AG04450 (cell line): ENCODE data around the gene BICD2. TPM values are rescaled to one million over a fixed set of nuclear protein-coding genes. Genes with fewer than 3 reads are reported as not detected.

ENCODE experiments used
- CTCF ChIA-PET: fragments of 300-600, 350-600 bp; formaldehyde crosslinking; extraction: SDS; loops from one replicate; lab custom pipeline; 2022; ENCODE audit warnings: antibody characterized with exemption, inconsistent platforms; lab: Charles Lee
- POLR2A ChIA-PET: fragments of 350-600 bp; formaldehyde crosslinking; extraction: SDS; loops from one replicate; lab custom pipeline; 2021; ENCODE audit warnings: antibody characterized with exemption, inconsistent platforms; lab: Yijun Ruan, JAX
- DNase-seq: peaks from one replicate; pipeline ENCODE4 v3.0.0-alpha.2; 2011; ENCODE audit warnings: low read depth, low spot score
- H3K27ac ChIP-seq: one replicate; pipeline ENCODE4 v1.5.1; 2012; ENCODE audit warnings: low read depth, low read length, control low read depth
- H3K27me3 ChIP-seq: one replicate; pipeline ENCODE4 v1.6.0; 2012; ENCODE audit warnings: low read length; ENCODE audit not compliant: control insufficient read depth, insufficient read depth
- H3K4me3 ChIP-seq: 2 replicates; pipeline ENCODE4 v1.5.1; 2011; ENCODE audit warnings: mild to moderate bottlenecking, low read depth, low read length, control low read depth
- H3K9me3 ChIP-seq: 2 replicates; pipeline ENCODE4 v1.5.1; 2012; ENCODE audit warnings: low read length; ENCODE audit not compliant: control insufficient read depth, insufficient read depth
- polyA plus RNA-seq: library from polyadenylated mRNA; depleted of rRNA; stranded (reverse); fragments of >200 nt; gene quantifications from 2 replicates; pipeline ENCODE4 v1.2.3, GENCODE V29; 2011; rRNA removed
- TF ChIP-seq, protein P1 (sequence below): IDR thresholded peaks from 2 replicates; pipeline ENCODE4 v1.5.1; 2011; ENCODE audit warnings: low read depth, low read length, control low read depth, inconsistent platforms

The BICD2 gene
- polyA plus RNA-seq, 1 experiment, result 11.2 TPM

DNA sequence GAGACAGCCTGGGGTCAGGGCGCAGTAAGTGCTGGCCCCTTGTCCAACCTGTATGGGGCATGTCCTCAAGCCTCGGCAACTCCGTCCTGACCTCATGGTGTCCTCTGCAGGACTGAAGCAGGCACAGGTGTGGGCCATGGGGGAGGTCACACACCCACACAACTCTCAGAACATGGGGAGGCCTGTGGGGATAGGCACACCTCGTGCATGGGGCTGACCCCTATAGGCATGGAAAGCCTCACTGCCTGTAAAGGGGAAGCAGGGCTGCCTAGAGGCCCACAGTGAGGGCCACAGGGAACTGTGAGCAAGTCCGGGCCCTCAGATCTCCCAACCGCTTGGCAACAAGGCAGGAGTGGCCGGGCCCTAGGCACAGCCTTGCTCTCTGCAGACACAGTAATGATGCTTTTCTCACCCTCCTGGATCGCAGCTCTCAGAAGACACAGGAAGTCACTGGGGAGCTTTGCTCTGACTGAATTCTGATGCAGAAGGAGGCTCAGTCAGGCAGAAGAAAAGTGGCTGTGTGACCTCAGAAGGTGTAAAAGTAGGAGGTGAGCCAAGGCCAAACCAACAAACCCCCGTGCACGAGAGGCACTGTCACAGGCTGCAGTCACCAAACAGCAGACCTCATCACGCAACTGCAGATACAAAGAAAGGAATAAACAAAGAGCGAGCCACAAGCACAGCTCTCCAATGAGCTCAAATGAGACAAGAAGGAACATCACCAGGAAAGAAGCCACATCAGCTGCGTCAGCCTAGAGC, 100.1 kb downstream of the BICD2 start:
- TF ChIP-seq, protein P1, sequence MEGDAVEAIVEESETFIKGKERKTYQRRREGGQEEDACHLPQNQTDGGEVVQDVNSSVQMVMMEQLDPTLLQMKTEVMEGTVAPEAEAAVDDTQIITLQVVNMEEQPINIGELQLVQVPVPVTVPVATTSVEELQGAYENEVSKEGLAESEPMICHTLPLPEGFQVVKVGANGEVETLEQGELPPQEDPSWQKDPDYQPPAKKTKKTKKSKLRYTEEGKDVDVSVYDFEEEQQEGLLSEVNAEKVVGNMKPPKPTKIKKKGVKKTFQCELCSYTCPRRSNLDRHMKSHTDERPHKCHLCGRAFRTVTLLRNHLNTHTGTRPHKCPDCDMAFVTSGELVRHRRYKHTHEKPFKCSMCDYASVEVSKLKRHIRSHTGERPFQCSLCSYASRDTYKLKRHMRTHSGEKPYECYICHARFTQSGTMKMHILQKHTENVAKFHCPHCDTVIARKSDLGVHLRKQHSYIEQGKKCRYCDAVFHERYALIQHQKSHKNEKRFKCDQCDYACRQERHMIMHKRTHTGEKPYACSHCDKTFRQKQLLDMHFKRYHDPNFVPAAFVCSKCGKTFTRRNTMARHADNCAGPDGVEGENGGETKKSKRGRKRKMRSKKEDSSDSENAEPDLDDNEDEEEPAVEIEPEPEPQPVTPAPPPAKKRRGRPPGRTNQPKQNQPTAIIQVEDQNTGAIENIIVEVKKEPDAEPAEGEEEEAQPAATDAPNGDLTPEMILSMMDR, result no peak
- POLR2A ChIA-PET, result no interaction called here
- Histone ChIP-seq H3K9me3 (no peaks in the 10 kb centered on the region; the same call in 1 of the 2 replicates), H3K27me3 (no peaks in the 10 kb centered on the region), H3K4me3 (no peak overlapping the region), H3K27ac (no peak overlapping the region)
- CTCF ChIA-PET, result interaction anchor here (0.8 to 1.4 kb wide), 2 partner anchors 127 to 525 kb away, joined by 3 to 5 read pairs; no protein-coding TSS in a partner anchor
- DNase-seq, result no peak

- no peaks in the 10 kb centered on the region for H3K27me3 ChIP-seq
Observed at GRCh38 chr9:92663951-92664350, 100.7 kb downstream of the BICD2 start.

GRCh38 chr9:92663126-92663525, 101.5 kb downstream of the BICD2 start:
- Histone ChIP-seq H3K27me3 (no peaks in the 10 kb centered on the region), H3K27ac (no peak overlapping the region), H3K9me3 (no peaks in the 10 kb centered on the region), H3K4me3 (no peak overlapping the region)
- POLR2A ChIA-PET, result no interaction called here
- TF ChIP-seq, protein P1, result no peak
- no peak for DNase-seq
- CTCF ChIA-PET, result interaction anchor here (1.4 kb wide), 1 partner anchor 523 kb away, joined by 5 read pairs; no protein-coding TSS in a partner anchor

More at GRCh38 chr9:92663951-92664350, 100.7 kb downstream of the BICD2 start:
- Histone ChIP-seq H3K4me3 (no peak overlapping the region), H3K27ac (no peak overlapping the region), H3K9me3 (no peaks in the 10 kb centered on the region)
- TF ChIP-seq, protein P1, result no peak
- no peak for DNase-seq
- ChIA-PET POLR2A (no interaction called here), CTCF (interaction anchor here (1.4 kb wide), 1 partner anchor 524 kb away, joined by 5 read pairs; no protein-coding TSS in a partner anchor)

GRCh38 chr9:92661743-92662142, 102.9 kb downstream of the BICD2 start:
- Histone ChIP-seq H3K9me3 (no peaks in the 10 kb centered on the region), H3K27ac (no peak overlapping the region), H3K27me3 (no peaks in the 10 kb centered on the region), H3K4me3 (no peak overlapping the region)
- TF ChIP-seq, protein P1, result no peak
- no peak for DNase-seq
- CTCF ChIA-PET, result no interaction called here
- POLR2A ChIA-PET, result no interaction called here

Other genes starting within 250 kb of the BICD2 start
- gene ECM2, start 228.8 kb downstream of the BICD2 start, polyA plus RNA-seq, result 1.6 and 2.2 TPM in 2 replicates
- gene IPPK, start 94.7 kb downstream of the BICD2 start, polyA plus RNA-seq, result 15.1 and 17.6 TPM in 2 replicates
- gene ZNF484, start 113.2 kb upstream of the BICD2 start, polyA plus RNA-seq, result 4.1 and 5.2 TPM in 2 replicates
- not detected in 2 replicates for gene FGD3, start 182.7 kb upstream of the BICD2 start, polyA plus RNA-seq